HS-27A (cell line): ENCODE data around the gene DCDC2C.

Source experiments
- DNase-seq: peaks from one replicate; pipeline ENCODE4 v3.0.0-alpha.2; 2012; ENCODE audit warnings: low read depth, missing footprints

Gene DCDC2C

DNA sequence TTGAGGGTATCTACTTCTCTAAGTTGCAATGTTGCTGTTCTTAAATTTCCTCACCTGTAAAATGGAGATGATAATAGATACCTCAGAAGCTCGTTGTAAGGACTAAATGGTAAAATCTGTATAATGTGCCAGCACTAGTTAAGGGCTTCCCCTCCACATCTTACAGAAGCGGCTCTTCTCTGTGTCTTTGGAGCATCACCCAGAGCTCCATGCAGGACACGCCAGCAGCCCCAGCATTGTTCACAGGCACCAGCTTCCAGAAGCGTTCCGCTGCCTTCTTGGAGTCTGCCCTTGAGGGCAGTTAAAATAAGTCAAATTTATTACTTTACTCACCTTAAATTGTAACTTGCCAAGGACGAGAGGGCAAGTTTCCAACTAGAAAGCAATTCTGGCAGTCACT, 5.8 kb downstream of the DCDC2C start:
- DNase-seq = no peak

DNA sequence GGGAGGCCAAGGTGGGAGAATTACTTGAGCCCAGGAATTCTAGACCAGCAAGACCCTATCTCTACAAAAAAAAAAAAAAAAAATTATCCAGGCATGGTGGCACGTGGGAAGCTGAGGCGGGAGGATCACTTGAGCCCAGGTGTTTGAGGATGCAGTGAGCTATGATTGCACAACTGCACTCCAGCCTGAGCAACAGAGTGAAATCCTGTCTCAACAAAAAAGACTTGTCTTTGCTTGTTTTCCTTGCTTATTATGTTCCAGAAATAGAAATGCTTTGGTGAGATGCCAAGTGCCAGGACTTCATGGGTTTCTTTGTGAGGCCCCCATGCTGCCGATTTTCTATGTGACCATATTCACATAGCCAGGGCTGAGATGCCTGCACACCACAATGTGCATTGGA, 9.0 kb downstream of the DCDC2C start:
- no peak for DNase-seq

DNA sequence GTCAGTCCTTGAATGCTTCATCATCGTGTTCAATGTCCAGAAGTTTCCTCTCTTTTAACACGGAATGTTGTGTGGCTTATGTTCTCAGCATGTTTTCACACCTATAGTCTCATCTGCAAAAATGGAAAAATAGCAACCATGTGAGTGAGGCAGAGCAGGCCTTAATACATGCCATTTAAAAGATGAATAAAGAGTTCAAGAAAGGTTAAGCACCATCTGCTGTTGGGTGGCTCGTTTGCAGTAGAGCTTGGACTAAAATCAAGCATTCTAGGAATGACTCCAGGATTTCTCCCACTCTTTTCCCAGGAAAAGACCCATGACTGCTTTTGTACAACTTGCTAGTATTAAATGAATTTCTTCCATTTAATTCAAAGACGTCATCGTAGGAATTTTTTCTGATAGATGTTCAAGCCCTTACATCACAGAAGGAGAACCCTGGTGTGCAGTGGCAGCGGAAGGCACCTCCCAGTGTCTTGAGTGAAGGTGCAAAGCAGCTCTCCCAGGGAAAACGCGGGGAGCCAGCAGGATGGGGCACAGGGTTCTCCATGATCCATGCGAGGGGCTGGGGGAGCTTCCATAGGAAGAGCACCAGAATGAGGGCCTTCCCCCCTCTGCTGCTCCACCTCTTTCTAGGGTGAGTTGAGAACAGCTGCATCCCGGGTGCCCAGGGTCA, 9.6 kb downstream of the DCDC2C start:
- no peak for DNase-seq

DNA sequence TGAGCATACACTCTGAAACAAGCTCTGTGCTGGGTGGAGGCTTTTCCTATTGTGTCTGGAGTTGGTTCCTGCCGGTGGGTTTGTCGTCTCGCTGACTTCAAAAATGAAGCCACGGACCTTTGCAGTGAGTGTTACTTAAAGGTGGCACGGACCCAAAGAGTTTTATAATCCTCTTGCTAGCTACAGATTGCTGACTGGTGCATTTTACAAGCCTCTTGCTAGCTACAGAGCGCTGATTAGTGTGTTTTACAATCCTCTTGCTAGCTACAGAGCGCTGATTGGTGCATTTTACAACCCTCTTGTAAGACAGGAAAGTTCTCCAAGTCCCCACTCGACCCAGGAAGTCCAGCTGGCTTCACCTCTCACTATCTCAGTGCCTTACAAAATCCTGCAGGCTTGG, 15.3 kb downstream of the DCDC2C start:
- no peak for DNase-seq

DNA sequence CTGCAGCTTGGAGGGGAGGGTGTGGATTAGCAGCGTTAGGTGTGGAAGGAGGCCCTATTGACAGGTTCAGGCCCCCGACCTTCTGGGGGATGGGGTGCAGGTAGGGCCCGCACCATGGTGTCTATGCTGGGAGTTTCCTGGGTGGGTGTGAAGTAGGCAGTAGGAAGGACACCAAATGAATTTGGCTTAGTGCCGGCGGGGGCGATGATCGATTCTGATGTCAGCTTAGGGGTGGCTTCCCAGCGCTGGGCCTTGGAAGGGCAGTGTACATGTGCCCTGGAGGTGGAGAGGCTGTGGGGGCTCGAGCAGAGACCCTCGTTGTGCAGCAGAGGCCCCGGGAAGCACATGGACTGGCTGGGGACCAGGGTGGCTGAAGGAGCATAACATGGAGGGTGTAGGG, 21.6 kb downstream of the DCDC2C start:
- DNase-seq = no peak

DNA sequence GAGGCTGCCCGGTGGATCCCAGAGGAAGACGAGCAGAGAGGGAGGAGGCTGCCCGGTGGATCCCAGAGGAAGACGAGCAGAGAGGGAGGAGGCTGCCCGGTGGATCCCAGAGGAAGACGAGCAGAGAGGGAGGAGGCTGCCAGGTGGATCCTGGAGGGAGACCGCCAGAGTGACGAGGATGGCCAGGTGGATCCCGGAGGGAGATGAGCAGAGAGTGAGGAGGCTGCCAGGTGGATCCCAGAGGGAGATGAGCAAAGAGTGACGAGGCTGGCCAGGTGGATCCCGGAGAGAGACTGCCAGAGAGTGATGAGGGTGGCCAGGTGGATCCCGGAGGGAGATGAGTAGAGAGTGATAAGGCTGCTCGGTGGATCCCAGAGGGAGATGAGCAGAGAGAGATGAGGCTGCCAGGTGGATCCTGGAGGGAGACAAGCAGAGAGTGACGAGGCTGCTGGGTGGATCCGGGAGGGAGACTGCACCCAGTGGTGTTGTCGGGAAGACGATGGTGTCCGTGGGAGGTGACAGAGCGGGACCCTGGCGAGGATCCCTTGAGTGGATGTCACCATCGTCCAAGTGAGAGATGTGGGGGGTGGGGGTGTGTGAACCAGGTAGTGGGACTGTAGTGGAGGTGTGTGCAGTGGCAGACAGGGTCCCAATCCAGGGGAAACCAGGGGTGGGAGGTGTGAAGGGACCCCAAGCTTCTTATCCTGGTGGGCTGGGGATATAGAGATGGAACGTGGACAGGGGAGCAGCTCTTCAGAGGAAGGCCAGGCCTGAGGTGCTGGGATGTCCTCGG, 22.3 kb downstream of the DCDC2C start:
- DNase-seq = no peak

DNA sequence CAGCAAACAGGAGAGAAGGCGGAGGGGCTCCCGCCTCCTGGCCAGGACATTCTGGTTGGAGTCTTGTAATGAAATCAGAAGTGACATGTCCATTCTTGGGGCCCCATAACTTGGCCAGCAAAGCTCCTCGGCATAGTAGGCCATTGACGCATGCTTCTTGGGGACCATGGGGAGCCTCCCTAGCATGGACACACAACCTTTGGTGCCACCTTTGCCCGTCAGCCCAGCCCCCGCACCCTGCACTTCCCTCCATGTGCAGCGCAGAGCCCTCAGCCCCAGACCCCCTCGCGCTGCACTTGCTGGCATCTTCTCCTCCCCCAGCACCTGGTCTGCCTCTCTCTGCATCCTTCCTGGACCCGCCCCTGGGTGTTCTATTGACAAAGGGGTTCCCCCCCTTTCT, 23.1 kb downstream of the DCDC2C start:
- DNase-seq = no peak

DNA sequence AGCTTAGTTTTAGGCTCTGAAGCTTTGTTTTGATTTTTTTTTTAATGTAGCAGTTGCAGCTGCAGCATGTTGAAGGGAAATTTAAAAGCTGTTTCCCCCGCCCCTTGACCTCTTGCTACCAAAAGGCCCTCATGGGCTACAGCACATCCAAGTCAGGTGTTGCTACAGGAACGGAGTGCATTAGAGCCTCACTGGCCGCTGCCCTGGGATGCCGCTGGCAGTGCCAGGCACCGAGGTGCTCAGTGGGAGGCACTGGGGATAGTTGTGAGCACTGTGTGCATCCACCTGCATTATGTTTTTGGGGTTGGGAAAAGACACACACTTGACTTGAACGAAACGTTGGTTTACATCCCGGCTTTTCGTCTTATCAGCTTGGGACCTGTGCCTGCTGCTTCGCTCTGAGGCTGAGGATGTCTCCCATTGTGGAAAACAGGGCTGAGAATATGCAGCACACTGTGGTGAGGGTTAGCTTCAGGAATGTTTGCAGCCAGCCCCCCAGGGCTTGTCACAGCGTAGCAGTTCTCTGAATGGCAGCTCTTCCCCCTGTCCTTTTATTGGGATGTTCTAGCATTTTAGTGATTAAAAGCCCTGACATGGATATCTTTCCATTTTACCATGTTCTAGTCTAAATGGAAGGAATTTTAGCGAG, 24.1 kb downstream of the DCDC2C start:
- no peak for DNase-seq

DNA sequence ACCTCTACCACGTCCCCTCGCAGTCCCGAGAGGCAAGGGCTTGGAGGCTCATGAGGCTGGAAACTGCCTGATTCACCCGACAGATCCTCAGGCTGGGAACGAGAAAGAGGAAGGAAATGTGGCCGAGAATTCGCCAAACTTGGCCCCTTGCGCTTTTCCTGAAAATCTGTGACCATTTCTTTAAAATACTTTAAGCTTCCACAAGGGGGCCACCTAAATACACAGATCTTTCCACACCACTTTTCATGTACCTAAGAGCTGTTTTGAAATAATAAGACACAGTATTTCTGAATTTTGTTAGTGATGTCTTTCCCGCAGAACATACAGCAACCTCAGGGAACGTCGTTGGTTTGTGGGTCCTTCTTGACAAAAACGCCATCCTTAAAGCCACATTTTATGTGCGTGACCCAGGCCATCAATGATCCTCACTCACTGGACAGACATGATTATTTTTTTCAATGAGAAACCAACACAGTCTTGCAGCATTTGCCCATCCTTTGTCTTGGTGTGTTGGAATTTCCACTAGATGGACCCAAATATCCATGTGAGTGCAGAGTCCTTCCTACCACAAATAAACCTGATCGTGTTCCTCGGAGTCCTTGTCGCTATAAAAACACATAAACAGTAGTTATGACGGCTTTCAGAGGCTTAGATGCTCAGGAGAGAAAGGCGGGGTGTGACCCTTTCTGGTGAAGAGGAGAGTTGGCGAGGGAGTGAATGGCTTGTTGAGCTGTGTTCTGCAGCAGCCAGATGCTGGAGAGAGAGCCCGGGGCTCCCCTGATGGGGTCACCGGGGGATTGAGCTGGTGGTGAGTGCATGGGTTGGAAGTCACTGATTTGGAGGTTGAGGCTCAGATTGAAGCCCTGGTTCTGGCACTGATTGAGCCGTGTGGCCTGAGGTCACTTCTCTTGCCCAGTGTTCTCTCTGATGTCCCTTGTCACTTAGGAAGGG, 25.0 kb downstream of the DCDC2C start:
- DNase-seq = no peak

DNA sequence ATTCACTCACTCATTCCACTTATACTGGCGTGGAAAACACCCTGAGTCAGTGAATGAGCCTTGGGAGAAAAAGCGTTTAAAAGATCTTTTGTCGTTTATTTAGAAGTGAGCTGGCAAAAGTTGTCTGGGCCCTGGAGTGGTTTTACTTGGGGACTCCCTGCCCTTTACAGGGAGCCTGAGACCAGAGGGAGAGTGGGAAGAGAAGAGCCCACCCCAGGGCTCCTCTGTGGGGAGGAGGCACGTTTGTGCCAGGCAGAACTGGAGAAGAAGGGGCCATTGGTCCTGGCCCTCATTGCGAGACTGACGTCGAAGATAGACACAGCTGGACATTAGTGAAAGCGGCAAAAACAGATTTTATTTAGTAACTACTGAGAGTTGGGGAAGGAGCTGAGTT, 25.7 kb downstream of the DCDC2C start:
- DNase-seq = no peak

DNA sequence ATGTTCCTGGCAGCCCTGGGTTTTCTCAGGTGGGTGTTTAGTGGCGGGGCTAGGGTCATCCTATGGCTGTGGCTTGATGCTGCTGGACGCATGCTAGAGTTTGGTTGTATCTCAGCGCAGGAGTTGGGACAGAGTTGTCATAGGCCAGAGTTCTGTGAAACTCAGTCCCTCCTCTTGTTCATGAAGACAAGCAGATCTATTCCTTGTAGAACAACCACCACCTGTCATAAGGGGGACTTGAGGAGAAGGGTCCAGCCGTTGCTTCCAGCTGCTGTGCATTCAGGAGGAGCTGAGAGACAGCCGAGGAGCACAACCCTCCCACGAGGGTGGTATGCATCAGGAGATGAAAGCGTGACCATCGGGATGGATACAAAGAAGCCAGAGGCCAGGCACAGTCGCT, 26.4 kb downstream of the DCDC2C start:
- DNase-seq = no peak

DNA sequence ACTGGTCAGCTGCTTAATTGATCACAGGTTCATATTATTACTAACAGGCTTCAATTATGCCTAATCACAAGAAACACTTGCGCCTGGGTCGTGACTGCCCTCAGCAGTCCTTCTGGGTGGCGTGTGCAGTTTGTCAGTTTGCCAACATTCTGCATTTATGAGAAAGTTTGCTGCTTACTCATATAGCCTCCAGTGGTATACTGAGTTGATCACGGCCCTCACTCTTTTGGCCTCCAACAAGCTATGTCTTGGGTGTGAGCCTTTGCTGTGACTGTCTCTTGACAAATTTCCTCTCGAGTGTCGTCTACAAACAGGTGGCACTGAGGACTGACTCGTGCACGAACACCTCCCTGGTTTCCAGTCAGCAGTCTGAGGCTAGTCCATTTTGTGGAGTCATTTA, 27.3 kb downstream of the DCDC2C start:
- DNase-seq = no peak

DNA sequence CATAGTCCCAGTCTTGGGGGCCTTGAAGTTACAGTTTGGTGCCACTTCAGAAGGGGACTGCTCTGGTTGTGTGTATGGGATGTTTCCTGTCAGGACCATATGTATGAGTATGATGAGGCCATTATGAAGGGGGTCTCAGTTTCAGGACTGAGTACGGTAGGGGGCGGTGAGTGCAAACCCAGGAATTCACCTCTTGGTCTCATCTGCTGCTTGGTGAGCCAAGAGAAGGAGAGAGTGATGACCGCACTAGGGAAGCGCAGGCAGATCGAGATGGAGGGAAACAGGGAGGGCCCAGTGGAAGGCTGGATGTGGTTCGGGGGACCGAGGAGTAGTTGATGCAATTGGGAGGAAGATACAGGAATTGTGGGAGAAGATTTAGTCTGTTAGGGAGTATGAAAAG, 28.5 kb downstream of the DCDC2C start:
- DNase-seq = no peak

DNA sequence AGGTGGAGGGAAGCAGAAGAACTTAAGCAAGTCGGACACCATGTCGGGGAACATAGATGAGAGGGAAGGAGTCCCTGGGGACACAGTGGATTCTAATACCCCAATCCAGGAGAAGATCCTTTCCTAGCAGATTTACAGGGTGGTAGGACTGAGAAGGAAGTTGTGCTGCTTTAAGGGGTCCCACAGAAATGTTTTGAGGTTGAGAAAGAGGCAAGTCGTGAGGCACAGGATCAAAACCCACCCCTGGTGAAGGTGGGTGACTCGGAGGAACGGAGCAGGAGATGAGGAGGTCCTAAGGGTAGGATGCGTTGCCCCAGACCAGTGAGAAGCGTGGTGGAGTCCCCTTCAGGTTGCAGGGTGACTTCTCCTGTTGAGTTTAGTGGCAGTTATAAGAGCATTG, 32.7 kb downstream of the DCDC2C start:
- no peak for DNase-seq

DNA sequence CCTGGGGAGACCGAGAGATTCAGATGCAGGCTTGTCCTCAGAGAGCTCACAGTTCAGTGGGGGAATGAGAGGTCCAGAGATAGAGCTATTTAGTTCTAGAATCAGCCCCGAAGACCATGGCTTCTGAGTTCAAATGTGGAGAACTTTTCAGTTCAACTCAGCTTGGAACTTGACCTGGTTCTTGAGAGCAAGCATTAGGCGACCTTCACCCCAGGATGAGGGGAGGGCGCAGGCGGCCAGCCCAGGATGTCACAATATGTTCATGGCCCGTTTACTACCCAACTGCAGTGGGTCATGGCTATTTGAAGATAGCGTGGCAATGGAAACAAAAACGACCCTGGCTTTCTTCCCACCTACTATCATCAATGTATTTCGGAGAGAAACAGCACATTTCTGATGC, 33.8 kb downstream of the DCDC2C start:
- no peak for DNase-seq

DNA sequence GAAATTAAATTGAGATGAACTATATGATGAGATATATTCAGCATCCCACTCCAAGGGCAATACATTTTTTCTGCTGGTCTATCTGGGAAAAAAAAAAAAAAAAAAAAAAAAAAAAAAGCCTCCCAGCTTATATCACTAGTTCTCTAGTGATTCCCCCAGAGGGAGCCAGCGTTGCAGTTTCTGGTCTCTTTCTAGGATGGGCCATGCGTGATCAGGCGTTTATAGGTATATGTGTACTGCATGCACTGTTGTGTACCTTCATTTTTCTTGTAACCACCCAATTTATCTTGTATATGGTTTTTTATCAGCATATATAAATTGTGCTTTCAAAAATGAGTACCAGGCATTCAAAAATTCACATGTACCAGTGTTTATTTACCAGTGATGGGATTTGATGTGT, 35.1 kb downstream of the DCDC2C start:
- no peak for DNase-seq

DNA sequence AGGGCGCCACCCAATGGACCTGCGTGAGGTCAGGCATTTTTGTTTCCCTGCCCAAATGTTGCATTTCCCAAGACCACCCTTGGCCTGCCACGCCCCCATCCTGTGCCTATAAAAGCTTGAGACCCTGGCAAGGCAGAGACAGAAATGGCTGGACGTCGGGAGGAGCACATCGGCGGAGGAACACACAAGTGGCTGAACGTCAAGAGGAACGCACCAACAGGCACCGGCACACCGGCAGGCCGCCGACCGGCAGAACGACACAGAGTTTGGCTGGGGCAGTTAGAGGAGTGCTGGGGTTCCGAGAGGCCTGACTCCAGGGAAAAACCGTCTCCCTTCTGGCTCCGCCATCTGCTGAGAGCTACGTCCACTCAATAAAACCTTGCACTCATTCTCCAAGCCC, 35.9 kb downstream of the DCDC2C start:
- DNase-seq = no peak

DNA sequence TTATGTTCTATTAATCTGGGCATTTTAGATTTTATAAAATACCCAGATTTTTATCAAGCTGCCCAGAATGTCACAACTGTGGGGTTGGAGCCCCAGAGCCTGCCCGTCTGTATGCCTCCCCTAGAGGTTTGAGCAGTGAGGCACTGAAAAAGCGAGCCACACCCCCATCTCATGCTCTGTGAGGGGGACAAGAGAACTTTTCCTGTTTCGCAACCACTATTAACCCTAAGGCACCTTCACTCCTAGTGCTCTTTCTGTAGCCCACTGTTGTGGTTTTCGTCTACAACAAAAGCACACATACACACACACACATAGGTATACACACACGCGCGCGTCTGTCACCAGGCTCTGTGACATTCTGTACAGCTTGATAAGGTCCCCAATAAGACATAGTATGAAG, 38.0 kb downstream of the DCDC2C start:
- DNase-seq = no peak

DNA sequence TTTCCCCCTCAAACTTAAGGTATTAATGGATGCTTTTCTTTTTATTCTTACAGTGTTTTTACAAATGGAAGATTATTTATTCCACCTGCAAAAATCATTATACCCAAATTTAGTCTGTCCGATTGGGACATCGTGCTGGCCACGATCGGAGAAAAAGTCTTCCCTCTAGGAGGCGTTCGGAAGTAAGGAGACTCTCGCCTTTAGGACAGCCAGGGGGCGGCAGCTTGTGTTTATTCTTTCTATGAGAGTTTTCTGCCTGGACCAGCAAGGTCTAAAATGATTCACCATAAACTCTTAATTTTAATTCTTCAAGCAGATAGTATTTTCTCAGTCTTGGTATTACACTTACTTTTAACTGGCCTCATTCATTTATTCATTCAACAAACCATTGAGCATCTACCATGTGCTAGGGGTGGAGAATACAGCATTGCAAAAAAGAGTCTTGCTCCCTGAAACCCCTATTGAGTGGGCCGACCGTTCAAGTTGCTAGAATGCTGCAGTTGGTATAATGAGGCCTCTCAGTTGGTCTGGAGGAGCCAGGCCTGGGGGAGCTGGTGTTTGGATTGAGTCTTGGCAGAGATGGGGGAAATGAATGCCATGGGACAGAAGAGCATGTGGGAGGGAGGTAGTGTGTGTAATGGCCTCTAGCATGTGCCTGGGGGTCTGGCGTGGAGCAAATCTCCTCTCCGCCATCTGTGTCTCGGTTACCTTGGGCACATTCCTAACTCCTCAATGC, 38.7 kb downstream of the DCDC2C start:
- DNase-seq = no peak

DNA sequence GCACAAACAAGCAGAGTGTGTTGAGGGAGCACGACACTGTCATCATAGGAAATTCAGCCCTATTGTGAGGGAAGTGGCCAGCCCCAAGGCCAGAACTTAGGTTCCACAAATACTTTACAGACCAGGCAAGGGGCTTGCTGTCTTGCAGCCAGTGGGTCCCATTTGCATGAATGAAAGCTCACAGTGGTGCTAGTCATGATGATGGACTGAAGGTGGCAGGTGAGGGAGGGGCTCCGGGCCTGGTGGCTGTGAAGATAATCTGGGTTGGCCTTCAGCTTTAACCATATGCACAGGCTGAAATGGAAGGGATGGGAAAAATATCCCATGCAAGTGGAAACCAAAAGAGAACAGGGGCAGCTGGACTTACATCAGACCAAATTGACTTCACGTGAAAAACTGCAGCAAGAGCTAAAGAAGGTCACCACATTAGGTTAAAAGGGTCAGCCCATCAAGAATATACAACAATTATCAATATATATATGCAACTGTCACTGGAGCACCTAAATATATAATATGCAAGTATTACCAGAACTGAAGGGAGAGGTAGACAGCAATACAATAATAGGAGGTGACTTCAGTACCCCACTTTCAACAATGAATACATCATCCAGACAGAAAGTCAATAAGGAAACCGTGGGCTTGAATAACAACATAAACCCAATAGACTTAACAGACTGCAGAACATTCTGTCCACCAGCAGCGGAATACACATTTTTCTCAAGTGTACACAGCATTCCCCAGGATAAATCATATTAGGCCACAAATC, 39.6 kb downstream of the DCDC2C start:
- no peak for DNase-seq
